Stimulated activated CD8-positive, alpha-beta memory T cell treated with anti-CD3 and anti-CD28 coated beads, Interleukin-7, amount 100 ng/mL, for 1 hour (primary cell): ENCODE data around the gene LOXHD1.

Source experiments
- DNase-seq, 2 donors: peaks; one replicate each; pipeline ENCODE4 v3.0.0-alpha.2; 2020; ENCODE audit warnings: low read depth in 2 of 2

LOXHD1 gene

GRCh38 chr18:46676182-46676835 is 19.3 kb upstream of the LOXHD1 start:
- no peak for DNase-seq

- no peak for DNase-seq
These were observed 18.1 kb upstream of the LOXHD1 start for GRCh38 chr18:46675112-46675511.

DNA sequence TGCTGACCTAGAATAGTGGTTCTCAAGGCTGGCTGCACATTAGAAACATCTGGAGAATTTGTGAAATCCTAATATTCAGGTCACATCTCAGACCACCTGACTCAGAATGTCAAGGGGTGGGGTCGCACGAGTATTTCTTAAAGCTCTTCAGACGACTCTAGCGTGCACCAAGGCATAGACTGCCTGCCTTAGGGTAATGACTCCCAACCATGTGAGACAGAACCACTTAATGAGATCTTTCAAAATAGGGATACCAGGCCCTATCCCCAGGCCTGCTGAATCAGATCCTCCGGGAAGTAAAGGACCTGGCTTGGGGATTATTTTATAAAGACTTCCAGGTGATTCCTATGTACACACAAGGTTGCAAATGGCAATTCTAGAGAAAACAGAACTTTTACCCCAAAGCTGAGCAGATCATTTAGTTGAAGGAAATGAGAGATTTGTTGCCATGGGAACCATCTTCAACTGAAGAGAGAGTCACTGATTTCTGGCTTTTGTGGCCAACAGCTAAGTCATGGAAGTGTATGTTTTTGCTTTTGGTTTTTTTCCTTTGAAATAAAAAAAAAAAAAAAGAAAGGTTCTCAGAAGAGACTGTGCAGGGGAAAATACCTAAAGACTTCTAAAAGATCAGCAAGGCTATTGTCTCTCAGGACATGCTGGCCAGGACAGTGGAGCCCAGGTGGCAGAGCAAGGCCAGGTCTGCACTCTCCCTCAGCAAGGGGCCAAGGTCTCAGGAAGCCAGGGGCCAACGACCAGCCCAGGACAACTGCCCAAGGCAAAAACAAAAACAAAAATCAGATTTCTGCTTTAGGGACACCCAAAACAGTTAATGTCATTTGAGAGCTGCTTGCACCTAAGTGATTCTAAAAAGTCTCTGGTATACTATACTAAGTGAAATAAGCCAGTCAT is 15.3 kb upstream of the LOXHD1 start:
- DNase-seq, result no peak

- no peak for DNase-seq
These were observed 11.7 kb upstream of the LOXHD1 start for GRCh38 chr18:46668694-46669093.

- no peak for DNase-seq
These were observed 11.1 kb upstream of the LOXHD1 start for GRCh38 chr18:46668135-46668534.

DNA sequence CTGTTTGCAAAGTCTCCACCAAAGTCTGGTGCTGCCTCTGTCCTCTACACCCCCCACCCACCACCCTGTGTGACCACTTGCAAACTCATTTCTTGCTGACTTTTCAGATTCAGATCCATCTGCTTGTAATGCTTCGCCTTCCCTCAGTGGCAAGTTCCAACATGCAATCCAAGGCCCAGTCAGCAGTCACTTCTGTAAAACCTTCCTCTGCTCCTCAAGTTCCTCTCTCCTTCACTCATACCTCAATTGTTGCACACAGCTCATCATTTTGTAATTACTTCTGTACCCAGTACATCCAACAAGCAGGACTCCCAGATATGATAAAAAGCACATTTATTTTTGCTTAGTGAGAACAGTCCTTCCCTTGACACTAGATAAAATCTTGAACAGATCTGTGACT is 6.5 kb upstream of the LOXHD1 start:
- DNase-seq, result no peak

DNA sequence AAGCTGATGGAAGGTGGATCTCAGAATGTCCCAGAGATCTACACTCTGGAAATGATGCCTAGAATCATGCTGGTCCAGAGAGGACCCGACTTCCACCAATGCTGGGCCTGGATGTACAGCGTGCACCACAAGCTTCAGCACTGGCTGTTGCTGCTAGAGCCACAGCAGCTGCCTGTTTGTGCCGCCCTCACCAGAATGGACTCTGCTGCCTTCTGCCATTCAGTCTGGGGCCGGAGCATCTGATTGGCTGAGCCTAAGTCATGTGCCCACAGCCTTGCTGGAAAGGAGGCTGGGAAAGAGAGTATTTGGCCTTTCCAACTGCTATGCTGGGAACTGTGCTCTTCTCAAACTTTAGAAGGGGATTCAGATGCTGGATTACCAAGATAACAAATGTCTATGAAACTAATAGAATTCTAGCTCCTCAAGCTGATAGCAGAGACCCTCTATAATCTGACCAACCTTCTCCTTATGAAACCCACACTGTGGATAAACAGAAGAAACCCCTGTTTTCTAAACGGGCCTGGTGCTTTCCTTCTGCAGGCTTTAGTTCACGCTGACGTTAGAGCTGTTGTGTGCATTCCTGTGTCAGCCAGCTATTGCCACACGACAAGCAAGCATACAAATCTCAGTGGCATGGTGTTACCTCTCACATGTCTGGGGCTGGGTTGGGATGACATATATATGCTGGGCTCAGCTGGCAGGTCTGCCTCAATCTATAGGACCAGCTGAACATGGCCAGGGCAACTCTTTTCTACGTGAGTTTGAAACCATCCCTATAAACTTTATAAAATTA is 4.1 kb upstream of the LOXHD1 start:
- no peak for DNase-seq

- DNase-seq, result no peak
These were observed 2.5 kb upstream of the LOXHD1 start for GRCh38 chr18:46659484-46659883.

- no peak for DNase-seq
These were observed 500 bp downstream of the LOXHD1 start for GRCh38 chr18:46656326-46657114.

- DNase-seq, result no peak
These were observed 4.6 kb downstream of the LOXHD1 start for GRCh38 chr18:46652372-46652771.

DNA sequence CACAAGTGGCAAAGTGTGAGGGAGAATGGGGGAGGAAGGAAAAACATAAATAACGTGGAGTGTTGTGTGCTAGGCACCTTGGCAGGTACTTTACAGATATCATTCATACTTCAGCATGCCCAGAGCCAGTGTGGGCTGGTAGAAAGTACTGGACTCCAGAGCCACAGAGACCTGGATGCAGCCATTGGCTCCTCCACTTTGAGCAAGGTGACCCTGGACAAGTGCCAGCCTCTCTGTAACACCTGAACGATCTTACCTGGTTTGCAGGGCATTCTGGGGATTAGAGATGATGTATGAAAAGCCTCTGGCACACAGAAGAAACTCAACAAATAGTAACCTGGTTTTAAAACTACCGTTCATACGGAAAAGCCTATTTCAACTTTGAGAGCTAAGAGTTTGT is 6.3 kb downstream of the LOXHD1 start:
- DNase-seq, result no peak

- no peak for DNase-seq
These were observed 7.8 kb downstream of the LOXHD1 start for GRCh38 chr18:46649071-46649862.

DNA sequence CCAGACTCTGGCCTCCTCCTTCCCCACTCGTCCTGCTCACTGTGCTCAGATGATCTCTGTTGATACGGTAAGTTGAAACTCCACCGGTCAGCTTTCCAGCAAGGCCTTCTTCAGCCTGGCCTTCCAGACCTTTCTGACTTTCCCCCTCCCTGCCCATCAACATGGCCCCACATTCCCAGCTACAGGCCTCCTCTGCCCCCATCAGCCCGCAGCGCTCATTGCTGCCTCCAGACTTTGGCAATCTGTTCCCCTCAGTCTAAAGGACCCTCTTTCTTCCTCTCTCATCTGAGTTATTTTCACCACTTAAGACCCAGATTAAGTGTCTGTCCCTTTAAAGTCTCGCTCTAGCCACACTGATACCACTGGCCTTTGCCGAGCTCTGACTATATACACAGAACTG is 10.6 kb downstream of the LOXHD1 start:
- DNase-seq, result no peak

- DNase-seq, result no peak
These were observed 14.5 kb downstream of the LOXHD1 start for GRCh38 chr18:46642561-46642960.

DNA sequence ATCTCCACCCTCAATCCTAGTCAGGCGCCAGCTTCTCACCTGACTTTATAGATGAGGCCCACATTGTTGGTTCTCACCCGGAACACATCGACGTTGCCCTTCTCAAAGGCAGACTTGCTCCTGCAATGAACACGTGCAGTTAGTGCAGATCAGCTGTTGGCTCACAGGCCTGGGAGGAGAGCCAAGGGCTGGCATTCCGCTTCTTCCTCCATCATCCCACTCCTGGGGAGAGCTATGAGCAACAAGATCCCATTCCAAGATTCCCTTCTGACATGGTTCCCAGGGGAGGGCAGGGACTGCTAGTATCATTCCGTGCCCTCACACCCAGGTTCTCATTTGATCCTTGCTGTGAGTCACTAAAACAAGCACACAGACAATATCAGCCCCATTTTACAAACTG is 15.1 kb downstream of the LOXHD1 start:
- DNase-seq, result no peak

DNA sequence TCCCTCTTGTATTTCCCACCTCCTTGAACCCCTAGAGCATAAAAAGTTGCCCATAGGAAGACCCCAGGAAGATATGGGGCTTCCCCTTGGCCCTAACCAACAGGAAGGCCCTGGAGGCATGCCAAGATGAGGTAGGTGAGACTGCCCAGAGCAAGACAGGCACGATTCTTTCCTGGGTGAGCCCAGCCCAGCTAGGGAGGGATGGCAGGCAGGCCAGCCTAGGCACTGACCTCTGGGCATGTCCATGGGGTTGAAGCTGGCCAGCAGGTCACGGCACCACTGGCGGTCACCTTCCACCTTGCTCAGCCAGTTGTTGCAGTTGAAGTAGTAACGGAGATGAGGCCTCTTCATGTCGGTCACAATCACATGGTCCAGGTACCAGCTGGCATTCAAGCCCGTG is 17.6 kb downstream of the LOXHD1 start:
- DNase-seq, result no peak

DNA sequence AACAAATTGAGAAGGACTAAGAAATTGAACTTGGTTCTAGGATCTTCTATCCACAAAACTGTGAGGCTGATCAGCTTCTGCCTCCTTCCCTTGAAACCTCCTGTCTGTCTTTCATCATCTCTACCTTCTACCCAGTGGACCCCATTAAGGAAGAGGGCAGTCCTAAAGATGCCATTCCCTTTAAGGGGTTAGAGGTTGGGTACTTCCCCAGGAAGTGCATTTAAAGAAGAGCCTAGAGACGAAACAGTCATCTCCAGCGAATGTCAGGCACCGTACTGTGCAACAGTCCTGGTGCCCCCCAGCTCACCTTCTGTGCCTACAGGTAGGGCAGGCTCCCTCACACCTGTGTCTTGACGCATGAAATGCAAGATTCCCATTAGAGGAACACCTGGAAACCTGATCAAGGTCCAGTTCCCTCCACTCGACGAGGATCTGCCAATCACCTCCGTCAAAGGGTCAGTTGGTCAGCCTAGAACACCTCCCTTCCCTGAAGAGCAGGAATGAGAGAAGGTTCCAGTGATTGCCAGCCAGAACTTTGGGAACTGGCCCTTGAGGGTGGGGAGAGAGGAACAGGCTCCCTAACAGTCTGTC is 20.9 kb downstream of the LOXHD1 start:
- DNase-seq, result no peak

DNA sequence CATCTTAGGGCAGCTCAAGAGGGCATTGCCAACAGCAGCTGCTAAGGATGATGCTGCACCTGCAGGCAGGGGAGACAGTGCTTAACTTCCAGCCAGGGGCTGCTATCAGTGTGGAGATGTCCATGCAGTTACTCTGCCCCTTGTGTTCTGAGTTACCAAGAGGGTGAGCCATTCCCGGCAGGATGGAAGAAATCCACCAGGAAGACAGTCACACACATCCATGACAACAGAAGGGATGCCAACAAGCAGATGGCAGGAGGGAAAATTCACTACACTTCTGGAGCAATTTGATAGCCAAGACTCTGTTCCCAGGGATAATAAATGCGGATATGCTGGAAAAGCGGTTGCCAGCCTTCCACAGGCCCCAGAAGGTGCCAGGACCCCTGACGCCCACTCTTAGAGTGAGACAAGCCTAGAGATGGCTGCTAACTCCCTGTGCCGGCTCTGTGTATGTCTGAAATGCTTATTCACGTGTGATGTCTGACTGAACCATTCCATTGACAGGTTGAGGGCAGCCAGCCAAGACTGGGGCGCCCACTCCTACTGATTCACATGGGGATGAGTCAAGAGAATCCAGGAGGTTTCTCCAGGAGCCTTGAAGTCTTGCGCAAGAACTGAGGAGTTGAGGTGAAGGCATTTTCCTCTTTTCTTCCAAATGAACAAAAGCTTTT is 24.5 kb downstream of the LOXHD1 start:
- DNase-seq, result no peak

GRCh38 chr18:46630991-46631390 is 26.0 kb downstream of the LOXHD1 start:
- DNase-seq, result no peak

- no peak for DNase-seq
These were observed 26.9 kb downstream of the LOXHD1 start for GRCh38 chr18:46630160-46630559.
